K562 (cell line): ENCODE data around the gene EIF5. TPM values are rescaled to one million over a fixed set of nuclear protein-coding genes. Genes with fewer than 3 reads are reported as not detected.
A peak's percentile ranks its signal among the peaks of the same experiment; 100 is the strongest.

Source experiments
- ARID1B ChIP-seq: fragments of 450-650 bp; IDR thresholded peaks from 2 replicates; pipeline ENCODE4 v1.6.1; 2016; ENCODE audit warnings: antibody characterized with exemption, mild to moderate bottlenecking, inconsistent platforms
- ERF ChIP-seq: fragments of 450-650 bp; formaldehyde crosslinking; IDR thresholded peaks from 2 replicates; pipeline ENCODE4 v1.4.0; 2020; ENCODE audit warnings: mild to moderate bottlenecking, mixed read lengths
- MAFK ChIP-seq: IDR thresholded peaks from 2 replicates; pipeline ENCODE4 v1.6.1; 2011; ENCODE audit warnings: low read length, improper control_type of control experiment
- NR1H2 ChIP-seq: sonication (generic); formaldehyde crosslinking; IDR thresholded peaks from 2 replicates; pipeline ENCODE4 v1.4.0; 2020; ENCODE audit warnings: mild to moderate bottlenecking, missing genetic modification reagents
- NUFIP1 ChIP-seq: fragments of 450-650 bp; IDR thresholded peaks from 2 replicates; pipeline ENCODE4 v1.6.1; 2018; ENCODE audit not compliant: partially characterized antibody
- PHF20 ChIP-seq: fragments of 450-650 bp; IDR thresholded peaks from 2 replicates; pipeline ENCODE4 v1.6.1; 2018; ENCODE audit not compliant: partially characterized antibody
- PML ChIP-seq: IDR thresholded peaks from 2 replicates; pipeline ENCODE4 v1.6.1; 2012; ENCODE audit warnings: low read length, inconsistent platforms
- SETDB1 ChIP-seq: IDR thresholded peaks from one replicate; pipeline ENCODE4 v1.6.1; 2012; ENCODE audit warnings: low read length, control low read depth, inconsistent platforms
- TBL1XR1 ChIP-seq, 2 experiments: IDR thresholded peaks; 2 replicates each; pipeline ENCODE4 v1.6.1; 2012; ENCODE audit warnings: improper control_type of control experiment in 2 of 2, low read length in 2 of 2, mild to moderate bottlenecking in 1 of 2
- THRAP3 ChIP-seq: fragments of 450-650 bp; IDR thresholded peaks from 2 replicates; pipeline ENCODE4 v1.6.1; 2016; ENCODE audit warnings: mild to moderate bottlenecking, inconsistent platforms, borderline replicate concordance
- polyA plus RNA-seq, 8 experiments: library from polyadenylated mRNA; depleted of rRNA in 4 of 8; stranded (reverse) in 5 of 8; unstranded in 3 of 8; fragments of >200 nt; fragmentation: Nextera tagmentation in 2 of 8; fragmentation: Illumina TruSeq in 1 of 8; extraction: Ambion mirVana in 2 of 8; extraction: Trizol in 1 of 8; gene quantifications; 2 replicates each; pipeline versions ENCODE4 v1.2.1 to v1.2.3, GENCODE V29; 2011 to 2014; ENCODE audit warnings: inconsistent platforms in 1 of 8, missing spikeins in 1 of 8
- total RNA-seq, 7 experiments: library from RNA; depleted of rRNA in 6 of 7; stranded (reverse); fragments of >200 nt in 6 of 7; fragmentation: Illumina TruSeq in 2 of 7; extraction: Trizol in 2 of 7; gene quantifications; 2 replicates each; pipeline versions ENCODE4 v1.2.1 to v1.2.3, GENCODE V29; 2011 to 2021; ENCODE audit warnings: low replicate concordance in 1 of 7
- TF ChIP-seq, protein P1 (sequence below): sonication (generic); formaldehyde crosslinking; IDR thresholded peaks from 2 replicates; pipeline ENCODE4 v1.8.0; 2022; ENCODE audit warnings: mild to moderate bottlenecking, missing genetic modification reagents
- TF ChIP-seq, protein P2 (sequence below): conservative IDR thresholded peaks from 2 replicates; pipeline ENCODE4 v1.6.1; 2011; ENCODE audit warnings: low read depth, mild to moderate bottlenecking, low read length; ENCODE audit not compliant: control insufficient read depth
- TF ChIP-seq, protein P3 (sequence below): sonication (generic); formaldehyde crosslinking; IDR thresholded peaks from 2 replicates; pipeline ENCODE4 v1.8.0; 2023; ENCODE audit warnings: missing genetic modification reagents, mild to moderate bottlenecking, borderline replicate concordance
- TF ChIP-seq, protein P4 (sequence below): fragments of 450-650 bp; IDR thresholded peaks from 2 replicates; pipeline ENCODE4 v1.6.1; 2018; ENCODE audit warnings: mild to moderate bottlenecking, low read depth; ENCODE audit not compliant: partially characterized antibody
- TF ChIP-seq, protein P5 (sequence below): fragments of 450-650 bp; IDR thresholded peaks from 2 replicates; pipeline ENCODE4 v1.7.1; 2018; ENCODE audit warnings: mild to moderate bottlenecking, low read depth; ENCODE audit not compliant: partially characterized antibody

EIF5 gene
- total and polyA plus RNA-seq, 9 of the 15 experiments (the other 6 are each of a cell fraction or from before 2014, with no cell fraction given): 92.7 to 442 (median 190) TPM

DNA sequence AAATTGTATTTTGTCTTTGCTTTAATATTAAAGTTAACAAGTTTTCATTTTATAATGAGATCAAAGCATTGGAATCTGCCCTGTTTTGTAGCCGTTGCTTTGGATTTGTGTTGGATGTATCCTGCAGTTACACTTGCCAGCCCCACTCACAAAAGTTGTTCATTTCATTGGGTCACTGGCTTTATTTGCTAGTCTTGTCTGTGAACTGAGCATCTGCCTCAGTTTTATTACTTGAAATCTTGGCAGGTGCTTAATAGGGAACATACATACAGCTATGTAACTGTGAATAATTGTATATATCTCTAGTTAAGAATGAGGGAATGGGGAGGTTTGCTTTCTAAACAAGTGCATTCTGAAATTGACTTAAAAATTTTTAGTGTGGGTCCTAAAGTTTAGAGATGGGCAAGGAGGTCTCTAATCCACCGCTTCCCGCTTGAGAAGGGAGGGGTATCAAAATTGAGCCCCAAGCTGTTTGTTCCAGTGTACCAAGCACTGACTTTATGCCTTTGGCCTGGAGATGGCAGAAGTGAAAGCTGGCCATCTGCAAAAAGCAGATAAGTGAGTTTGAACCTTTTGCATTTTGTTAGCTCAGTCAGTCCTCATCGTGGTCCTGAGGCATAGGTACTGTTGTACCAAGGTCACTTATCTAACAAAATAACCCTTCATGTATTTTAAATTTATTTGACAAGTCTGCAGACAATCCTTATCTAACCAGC is 9.3 kb downstream of the EIF5 start (continued):
- TF ChIP-seq SETDB1 (no peak), ERF (no peak), ARID1B (peak; percentile 69), THRAP3 (no peak), NUFIP1 (no peak), PHF20 (no peak), TBL1XR1 (IDR thresholded peaks at IDR 0.05; ENCODE audit: low read length in 2 of 2) (no peak), NR1H2 (CRISPR knock-in tag) (no peak), MAFK (no peak), PML (peak; percentile 23; the same call in 1 of the 2 replicates)
- TF ChIP-seq, protein P1, sequence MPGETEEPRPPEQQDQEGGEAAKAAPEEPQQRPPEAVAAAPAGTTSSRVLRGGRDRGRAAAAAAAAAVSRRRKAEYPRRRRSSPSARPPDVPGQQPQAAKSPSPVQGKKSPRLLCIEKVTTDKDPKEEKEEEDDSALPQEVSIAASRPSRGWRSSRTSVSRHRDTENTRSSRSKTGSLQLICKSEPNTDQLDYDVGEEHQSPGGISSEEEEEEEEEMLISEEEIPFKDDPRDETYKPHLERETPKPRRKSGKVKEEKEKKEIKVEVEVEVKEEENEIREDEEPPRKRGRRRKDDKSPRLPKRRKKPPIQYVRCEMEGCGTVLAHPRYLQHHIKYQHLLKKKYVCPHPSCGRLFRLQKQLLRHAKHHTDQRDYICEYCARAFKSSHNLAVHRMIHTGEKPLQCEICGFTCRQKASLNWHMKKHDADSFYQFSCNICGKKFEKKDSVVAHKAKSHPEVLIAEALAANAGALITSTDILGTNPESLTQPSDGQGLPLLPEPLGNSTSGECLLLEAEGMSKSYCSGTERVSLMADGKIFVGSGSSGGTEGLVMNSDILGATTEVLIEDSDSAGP (CRISPR knock-in tag): no peak
- TF ChIP-seq, protein P2, sequence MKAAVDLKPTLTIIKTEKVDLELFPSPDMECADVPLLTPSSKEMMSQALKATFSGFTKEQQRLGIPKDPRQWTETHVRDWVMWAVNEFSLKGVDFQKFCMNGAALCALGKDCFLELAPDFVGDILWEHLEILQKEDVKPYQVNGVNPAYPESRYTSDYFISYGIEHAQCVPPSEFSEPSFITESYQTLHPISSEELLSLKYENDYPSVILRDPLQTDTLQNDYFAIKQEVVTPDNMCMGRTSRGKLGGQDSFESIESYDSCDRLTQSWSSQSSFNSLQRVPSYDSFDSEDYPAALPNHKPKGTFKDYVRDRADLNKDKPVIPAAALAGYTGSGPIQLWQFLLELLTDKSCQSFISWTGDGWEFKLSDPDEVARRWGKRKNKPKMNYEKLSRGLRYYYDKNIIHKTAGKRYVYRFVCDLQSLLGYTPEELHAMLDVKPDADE: no peak
- TF ChIP-seq, protein P3, sequence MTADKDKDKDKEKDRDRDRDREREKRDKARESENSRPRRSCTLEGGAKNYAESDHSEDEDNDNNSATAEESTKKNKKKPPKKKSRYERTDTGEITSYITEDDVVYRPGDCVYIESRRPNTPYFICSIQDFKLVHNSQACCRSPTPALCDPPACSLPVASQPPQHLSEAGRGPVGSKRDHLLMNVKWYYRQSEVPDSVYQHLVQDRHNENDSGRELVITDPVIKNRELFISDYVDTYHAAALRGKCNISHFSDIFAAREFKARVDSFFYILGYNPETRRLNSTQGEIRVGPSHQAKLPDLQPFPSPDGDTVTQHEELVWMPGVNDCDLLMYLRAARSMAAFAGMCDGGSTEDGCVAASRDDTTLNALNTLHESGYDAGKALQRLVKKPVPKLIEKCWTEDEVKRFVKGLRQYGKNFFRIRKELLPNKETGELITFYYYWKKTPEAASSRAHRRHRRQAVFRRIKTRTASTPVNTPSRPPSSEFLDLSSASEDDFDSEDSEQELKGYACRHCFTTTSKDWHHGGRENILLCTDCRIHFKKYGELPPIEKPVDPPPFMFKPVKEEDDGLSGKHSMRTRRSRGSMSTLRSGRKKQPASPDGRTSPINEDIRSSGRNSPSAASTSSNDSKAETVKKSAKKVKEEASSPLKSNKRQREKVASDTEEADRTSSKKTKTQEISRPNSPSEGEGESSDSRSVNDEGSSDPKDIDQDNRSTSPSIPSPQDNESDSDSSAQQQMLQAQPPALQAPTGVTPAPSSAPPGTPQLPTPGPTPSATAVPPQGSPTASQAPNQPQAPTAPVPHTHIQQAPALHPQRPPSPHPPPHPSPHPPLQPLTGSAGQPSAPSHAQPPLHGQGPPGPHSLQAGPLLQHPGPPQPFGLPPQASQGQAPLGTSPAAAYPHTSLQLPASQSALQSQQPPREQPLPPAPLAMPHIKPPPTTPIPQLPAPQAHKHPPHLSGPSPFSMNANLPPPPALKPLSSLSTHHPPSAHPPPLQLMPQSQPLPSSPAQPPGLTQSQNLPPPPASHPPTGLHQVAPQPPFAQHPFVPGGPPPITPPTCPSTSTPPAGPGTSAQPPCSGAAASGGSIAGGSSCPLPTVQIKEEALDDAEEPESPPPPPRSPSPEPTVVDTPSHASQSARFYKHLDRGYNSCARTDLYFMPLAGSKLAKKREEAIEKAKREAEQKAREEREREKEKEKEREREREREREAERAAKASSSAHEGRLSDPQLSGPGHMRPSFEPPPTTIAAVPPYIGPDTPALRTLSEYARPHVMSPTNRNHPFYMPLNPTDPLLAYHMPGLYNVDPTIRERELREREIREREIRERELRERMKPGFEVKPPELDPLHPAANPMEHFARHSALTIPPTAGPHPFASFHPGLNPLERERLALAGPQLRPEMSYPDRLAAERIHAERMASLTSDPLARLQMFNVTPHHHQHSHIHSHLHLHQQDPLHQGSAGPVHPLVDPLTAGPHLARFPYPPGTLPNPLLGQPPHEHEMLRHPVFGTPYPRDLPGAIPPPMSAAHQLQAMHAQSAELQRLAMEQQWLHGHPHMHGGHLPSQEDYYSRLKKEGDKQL (CRISPR knock-in tag): no peak
- TF ChIP-seq, protein P4, sequence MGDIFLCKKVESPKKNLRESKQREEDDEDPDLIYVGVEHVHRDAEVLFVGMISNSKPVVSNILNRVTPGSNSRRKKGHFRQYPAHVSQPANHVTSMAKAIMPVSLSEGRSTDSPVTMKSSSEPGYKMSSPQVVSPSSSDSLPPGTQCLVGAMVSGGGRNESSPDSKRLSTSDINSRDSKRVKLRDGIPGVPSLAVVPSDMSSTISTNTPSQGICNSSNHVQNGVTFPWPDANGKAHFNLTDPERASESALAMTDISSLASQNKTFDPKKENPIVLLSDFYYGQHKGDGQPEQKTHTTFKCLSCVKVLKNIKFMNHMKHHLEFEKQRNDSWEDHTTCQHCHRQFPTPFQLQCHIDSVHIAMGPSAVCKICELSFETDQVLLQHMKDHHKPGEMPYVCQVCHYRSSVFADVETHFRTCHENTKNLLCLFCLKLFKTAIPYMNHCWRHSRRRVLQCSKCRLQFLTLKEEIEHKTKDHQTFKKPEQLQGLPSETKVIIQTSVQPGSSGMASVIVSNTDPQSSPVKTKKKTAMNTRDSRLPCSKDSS: no peak
- TF ChIP-seq, protein P5, sequence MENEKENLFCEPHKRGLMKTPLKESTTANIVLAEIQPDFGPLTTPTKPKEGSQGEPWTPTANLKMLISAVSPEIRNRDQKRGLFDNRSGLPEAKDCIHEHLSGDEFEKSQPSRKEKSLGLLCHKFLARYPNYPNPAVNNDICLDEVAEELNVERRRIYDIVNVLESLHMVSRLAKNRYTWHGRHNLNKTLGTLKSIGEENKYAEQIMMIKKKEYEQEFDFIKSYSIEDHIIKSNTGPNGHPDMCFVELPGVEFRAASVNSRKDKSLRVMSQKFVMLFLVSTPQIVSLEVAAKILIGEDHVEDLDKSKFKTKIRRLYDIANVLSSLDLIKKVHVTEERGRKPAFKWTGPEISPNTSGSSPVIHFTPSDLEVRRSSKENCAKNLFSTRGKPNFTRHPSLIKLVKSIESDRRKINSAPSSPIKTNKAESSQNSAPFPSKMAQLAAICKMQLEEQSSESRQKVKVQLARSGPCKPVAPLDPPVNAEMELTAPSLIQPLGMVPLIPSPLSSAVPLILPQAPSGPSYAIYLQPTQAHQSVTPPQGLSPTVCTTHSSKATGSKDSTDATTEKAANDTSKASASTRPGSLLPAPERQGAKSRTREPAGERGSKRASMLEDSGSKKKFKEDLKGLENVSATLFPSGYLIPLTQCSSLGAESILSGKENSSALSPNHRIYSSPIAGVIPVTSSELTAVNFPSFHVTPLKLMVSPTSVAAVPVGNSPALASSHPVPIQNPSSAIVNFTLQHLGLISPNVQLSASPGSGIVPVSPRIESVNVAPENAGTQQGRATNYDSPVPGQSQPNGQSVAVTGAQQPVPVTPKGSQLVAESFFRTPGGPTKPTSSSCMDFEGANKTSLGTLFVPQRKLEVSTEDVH: no peak
